Measurements from ENCODE around the gene COPS7B.

Gene COPS7B

GRCh38 chr2:231791107-231791506 is 4.9 kb downstream of the COPS7B start:
- H3K4me3 ChIP-seq (ENCODE audit: control insufficient read depth, low read depth, low read length) = no peak overlapping the region
- TF ChIP-seq, protein P1, sequence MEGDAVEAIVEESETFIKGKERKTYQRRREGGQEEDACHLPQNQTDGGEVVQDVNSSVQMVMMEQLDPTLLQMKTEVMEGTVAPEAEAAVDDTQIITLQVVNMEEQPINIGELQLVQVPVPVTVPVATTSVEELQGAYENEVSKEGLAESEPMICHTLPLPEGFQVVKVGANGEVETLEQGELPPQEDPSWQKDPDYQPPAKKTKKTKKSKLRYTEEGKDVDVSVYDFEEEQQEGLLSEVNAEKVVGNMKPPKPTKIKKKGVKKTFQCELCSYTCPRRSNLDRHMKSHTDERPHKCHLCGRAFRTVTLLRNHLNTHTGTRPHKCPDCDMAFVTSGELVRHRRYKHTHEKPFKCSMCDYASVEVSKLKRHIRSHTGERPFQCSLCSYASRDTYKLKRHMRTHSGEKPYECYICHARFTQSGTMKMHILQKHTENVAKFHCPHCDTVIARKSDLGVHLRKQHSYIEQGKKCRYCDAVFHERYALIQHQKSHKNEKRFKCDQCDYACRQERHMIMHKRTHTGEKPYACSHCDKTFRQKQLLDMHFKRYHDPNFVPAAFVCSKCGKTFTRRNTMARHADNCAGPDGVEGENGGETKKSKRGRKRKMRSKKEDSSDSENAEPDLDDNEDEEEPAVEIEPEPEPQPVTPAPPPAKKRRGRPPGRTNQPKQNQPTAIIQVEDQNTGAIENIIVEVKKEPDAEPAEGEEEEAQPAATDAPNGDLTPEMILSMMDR (IDR thresholded peaks at IDR 0.05; ENCODE audit: control insufficient read depth, insufficient read depth, low read depth, low read length, missing control alignments) = no peak
- DNase-seq (ENCODE audit: low read depth) = no peak

- TF ChIP-seq, protein P1 (IDR thresholded peaks at IDR 0.05; ENCODE audit: control insufficient read depth, insufficient read depth, low read depth, low read length, missing control alignments) = no peak
- no peak overlapping the region for H3K4me3 ChIP-seq (ENCODE audit: control insufficient read depth, low read depth, low read length)
- no peak for DNase-seq (ENCODE audit: low read depth)
Measured at GRCh38 chr2:231794383-231794782, 8.1 kb downstream of the COPS7B start.

- H3K4me3 ChIP-seq (ENCODE audit: control insufficient read depth, low read depth, low read length) = no peak overlapping the region
- DNase-seq (ENCODE audit: low read depth) = no peak
- TF ChIP-seq, protein P1 (IDR thresholded peaks at IDR 0.05; ENCODE audit: control insufficient read depth, insufficient read depth, low read depth, low read length, missing control alignments) = peak; percentile 44
Measured at GRCh38 chr2:231795525-231796327, 9.5 kb downstream of the COPS7B start.

DNA sequence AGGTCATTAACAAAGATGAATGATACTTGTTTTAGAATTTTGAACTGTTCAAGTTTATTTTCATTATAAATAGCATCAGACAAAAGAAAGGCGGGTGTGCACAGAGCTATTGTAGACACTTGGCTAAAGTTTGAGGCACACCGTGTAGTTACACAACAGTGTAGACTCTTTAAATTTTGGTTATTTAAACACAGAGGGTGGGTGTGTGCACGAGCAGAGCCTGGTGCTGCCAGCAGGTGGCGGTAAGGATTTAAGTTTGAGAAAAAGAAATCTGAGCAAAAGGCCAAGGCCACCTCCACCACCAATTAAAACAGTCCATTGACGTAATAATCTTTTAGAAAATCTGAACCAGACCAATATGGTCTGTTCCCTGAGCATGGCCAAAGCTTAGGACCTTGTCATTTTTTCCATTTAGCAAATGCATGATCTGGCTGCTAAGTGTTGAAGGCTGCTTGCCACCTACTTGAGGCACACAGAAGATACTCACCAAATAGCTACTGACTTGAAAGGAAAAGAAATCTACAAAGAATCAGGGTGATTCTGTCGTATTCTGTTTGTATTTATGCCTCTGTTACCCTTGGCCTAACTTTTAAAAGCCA is 14.3 kb downstream of the COPS7B start:
- DNase-seq (ENCODE audit: low read depth) = no peak
- TF ChIP-seq, protein P1 (IDR thresholded peaks at IDR 0.05; ENCODE audit: control insufficient read depth, insufficient read depth, low read depth, low read length, missing control alignments) = peak; percentile 73
- no peak overlapping the region for H3K4me3 ChIP-seq (ENCODE audit: control insufficient read depth, low read depth, low read length)

GRCh38 chr2:231803501-231804138 is 17.4 kb downstream of the COPS7B start:
- TF ChIP-seq, protein P1 (IDR thresholded peaks at IDR 0.05; ENCODE audit: control insufficient read depth, insufficient read depth, low read depth, low read length, missing control alignments) = no peak
- no peak for DNase-seq (ENCODE audit: low read depth)
- no peak overlapping the region for H3K4me3 ChIP-seq (ENCODE audit: control insufficient read depth, low read depth, low read length)

GRCh38 chr2:231807020-231807419 is 20.8 kb downstream of the COPS7B start:
- no peak overlapping the region for H3K4me3 ChIP-seq (ENCODE audit: control insufficient read depth, low read depth, low read length)
- TF ChIP-seq, protein P1 (IDR thresholded peaks at IDR 0.05; ENCODE audit: control insufficient read depth, insufficient read depth, low read depth, low read length, missing control alignments) = no peak
- DNase-seq (ENCODE audit: low read depth) = peak; percentile 71

Data from AG09309 (cell line).